22Rv1 (cell line): ENCODE measurements around the gene PLD1.

ENCODE experiments used
- H3K27ac ChIP-seq: fragments of 450-650 bp; 2 replicates; pipeline ENCODE4 v1.5.1; 2017
- CTCF ChIP-seq: fragments of 450-650 bp; IDR thresholded peaks from 2 replicates; pipeline ENCODE4 v1.5.1; 2017; ENCODE audit warnings: mild to moderate bottlenecking
- ZFX ChIP-seq: fragments of 450-650 bp; IDR thresholded peaks from 2 replicates; pipeline ENCODE4 v1.6.1; 2017; ENCODE audit warnings: antibody characterized with exemption, borderline replicate concordance

Gene PLD1

GRCh38 chr3:171682743-171683142, 127.5 kb downstream of the PLD1 start:
- TF ChIP-seq CTCF (no peak), ZFX (no peak)
- H3K27ac ChIP-seq, result no peak overlapping the region

- TF ChIP-seq CTCF (no peak), ZFX (no peak)
Measured at GRCh38 chr3:171680726-171681411, 129.4 kb downstream of the PLD1 start.

GRCh38 chr3:171678971-171679492, 131.3 kb downstream of the PLD1 start:
- TF ChIP-seq CTCF (no peak), ZFX (no peak)

More at GRCh38 chr3:171680726-171681411, 129.4 kb downstream of the PLD1 start:
- no peak overlapping the region for H3K27ac ChIP-seq

GRCh38 chr3:171677706-171678105, 132.6 kb downstream of the PLD1 start:
- TF ChIP-seq CTCF, result no peak
- TF ChIP-seq ZFX, result no peak
- no peak overlapping the region for H3K27ac ChIP-seq

More at GRCh38 chr3:171678971-171679492, 131.3 kb downstream of the PLD1 start:
- H3K27ac ChIP-seq, result no peak overlapping the region

- no peak overlapping the region for H3K27ac ChIP-seq
- TF ChIP-seq ZFX (no peak), CTCF (no peak)
Measured at GRCh38 chr3:171676601-171677175, 133.6 kb downstream of the PLD1 start.

- TF ChIP-seq CTCF, result no peak
- no peak for TF ChIP-seq ZFX
- no peak overlapping the region for H3K27ac ChIP-seq
Measured at GRCh38 chr3:171673951-171674350, 136.3 kb downstream of the PLD1 start.

- no peak overlapping the region for H3K27ac ChIP-seq
- TF ChIP-seq CTCF (no peak), ZFX (no peak)
Measured at GRCh38 chr3:171672538-171672937, 137.7 kb downstream of the PLD1 start.
